GM19035 (cell line): Measurements from ENCODE around the gene PPP5C.
A peak's percentile ranks its signal among the peaks of the same experiment; 100 is the strongest.
"Not testable (repeated sequence)": the region's sequence is repeated elsewhere in the genome, so short reads cannot be mapped to it uniquely, and the experiment has no call there.

Experiments used
- ATAC-seq: cut with Tn5 transposase; IDR thresholded peaks from one replicate; pipeline ENCODE4 v1.9.1; 2021; ENCODE audit not compliant: unreplicated experiment

The PPP5C gene, protein sequence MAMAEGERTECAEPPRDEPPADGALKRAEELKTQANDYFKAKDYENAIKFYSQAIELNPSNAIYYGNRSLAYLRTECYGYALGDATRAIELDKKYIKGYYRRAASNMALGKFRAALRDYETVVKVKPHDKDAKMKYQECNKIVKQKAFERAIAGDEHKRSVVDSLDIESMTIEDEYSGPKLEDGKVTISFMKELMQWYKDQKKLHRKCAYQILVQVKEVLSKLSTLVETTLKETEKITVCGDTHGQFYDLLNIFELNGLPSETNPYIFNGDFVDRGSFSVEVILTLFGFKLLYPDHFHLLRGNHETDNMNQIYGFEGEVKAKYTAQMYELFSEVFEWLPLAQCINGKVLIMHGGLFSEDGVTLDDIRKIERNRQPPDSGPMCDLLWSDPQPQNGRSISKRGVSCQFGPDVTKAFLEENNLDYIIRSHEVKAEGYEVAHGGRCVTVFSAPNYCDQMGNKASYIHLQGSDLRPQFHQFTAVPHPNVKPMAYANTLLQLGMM

DNA sequence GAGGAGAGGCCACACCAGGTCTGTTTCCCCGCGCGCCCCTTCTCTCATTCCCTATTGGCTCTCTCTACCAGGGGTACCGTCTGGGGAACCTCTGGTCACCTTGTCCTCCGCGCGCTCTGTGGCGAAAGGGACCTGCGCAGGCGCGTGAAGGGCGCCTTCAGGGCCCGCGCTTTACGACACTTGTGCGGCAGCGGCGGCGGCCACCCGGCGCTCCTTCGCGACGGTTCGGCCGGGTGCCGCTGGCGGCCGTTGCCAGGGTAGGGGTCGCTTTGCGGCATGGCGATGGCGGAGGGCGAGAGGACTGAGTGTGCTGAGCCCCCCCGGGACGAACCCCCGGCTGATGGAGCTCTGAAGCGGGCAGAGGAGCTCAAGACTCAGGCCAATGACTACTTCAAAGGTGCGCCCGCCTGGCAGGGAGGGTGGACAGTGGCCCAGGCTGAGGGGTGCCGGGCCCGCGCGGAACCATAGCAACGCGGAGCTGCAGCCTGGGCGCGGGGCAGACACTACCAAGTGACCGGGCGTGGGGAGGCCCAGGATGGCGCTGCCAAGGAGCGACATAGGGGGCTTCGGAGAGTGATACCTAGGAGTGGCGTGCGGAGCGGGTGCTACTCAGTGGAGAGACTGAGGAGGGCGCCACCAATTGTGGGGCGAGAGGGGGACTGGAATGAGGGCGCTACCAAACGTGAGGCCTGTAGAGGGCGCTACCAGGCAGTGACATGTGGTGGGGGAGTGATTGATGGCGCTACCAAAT, at the start of gene PPP5C:
Gene PPP5C, plus strand, starts transcription at position 267 of the 751 bp plus-strand sequence. Its CDS starts 10 bp downstream, at position 277.
- ATAC-seq, result peak; percentile 64

DNA sequence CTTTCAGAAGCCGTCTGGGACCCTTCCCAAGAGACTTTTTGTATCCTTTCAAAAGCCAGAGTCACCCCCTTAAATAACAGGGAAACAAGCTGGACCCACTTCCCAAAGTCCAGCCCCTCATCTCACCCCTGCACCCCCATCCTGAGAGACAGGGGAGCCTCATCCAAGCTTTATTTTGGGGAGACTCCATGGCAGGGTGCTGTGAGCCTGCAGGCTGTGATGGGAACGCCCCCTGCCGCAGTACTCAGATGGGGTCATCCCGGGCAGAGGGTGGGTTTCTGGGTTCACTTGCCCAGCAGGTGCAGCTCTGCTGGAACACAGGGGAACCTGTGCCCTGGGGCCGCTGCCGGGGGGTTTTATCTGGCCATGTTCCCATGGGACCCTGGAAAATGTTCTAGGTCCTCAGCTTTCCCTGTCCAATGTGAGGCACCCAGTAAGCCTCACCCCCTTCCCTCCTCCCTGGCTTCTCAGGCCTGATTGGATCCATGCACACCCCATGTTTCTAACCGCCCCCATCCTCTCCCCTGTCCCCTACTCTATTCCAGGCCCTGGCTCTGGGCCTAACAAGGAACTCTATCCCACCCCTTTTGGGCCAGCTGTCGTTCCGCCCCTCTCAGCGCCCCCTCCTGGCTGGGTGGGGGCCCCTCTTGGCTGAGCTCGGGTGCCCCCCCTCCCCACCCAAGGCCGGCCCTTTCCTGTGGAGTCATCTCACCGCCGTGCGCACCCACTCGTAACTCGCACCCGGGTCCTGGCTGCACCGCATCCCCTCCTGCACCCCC, 49.0 kb upstream of the PPP5C start:
- no peak for ATAC-seq

DNA sequence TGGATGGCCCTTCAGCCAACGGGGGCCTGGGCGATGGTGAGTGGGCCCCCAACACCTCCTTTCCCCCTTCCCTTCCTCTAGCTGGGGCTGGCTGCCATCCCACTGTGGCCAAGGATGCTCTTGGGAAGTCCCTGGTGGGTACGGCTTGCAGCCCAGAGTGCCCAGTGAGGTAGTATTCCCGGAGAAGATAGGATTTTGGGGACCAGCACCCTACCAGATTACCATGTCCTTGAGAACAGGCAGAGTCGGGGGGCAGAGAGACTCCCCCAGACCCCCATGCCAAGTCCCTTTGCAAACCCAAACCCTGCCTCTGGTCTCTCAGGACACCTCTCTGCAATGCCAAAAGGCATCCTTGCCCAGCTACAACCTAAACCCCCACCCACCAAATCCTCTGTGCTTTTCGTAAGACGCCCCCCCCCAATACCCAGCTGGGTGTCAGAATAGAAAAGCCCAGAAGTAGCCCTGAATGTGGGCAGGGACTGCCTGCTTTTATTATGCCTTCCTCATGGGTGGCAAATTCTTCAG, 48.3 kb upstream of the PPP5C start:
- no peak for ATAC-seq

DNA sequence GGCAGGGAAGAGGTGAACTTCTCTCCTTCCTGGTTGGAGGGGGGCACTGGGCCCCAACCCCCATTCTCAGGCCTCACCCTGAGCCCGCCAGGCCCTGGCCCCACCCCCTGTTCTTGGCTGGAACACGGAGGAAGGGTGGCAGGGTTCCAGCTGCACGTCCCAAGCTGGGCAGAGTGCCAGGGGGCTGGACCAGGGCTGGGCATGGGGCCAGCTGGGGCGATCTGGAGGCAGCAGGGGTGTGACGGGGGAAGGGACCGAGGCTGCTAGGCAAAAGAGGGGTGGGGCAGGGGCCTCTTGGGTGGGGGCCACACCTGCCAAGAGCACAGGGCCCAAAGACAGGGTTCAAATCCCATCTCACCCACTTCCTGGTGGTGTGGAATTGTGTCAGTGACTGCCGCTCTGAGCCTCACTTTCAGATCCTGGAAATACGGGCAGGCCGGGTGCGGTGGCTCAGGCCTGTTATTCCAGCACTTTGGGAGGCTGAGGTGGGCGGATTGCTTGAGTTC, 47.8 kb upstream of the PPP5C start:
- ATAC-seq, result no peak

DNA sequence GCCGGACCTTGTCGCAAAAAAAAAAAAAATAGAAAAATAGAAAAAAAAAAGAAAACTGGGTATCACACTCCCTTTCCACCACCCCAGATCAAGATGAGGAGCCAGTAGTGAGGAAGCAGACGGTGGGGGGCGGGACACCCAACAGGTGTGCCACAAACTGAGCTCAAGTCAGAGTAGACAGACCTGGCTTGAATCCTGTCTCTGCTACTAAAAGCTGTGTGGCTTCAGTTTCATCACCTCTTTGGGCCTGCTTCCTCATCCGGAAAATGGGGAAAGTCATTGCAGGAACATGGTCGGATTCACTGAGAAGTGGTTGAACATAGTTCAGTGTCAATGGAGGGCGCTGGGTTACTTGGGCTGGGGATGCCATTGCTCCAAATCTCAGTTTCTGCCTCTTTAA, 47.2 kb upstream of the PPP5C start:
- ATAC-seq, result no peak

DNA sequence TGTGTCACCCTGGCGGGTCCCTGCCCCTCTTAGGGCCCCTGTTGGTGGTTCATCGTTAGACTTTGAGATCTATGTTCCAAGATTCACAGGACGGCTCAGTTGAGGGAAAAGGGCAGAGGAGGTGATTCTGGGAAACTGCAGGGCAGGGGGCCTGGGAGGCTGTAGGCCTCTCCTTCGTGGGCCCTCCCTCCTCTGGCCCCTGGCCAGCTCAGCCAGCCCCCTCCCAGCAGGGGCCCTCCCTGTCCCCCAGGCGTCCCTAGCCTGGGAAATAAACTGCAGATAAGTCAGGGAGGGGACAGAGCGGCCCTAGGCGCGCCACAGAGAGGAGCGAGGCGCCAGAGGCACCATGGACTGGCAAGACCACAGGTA, 43.6 kb upstream of the PPP5C start:
- ATAC-seq, result no peak

DNA sequence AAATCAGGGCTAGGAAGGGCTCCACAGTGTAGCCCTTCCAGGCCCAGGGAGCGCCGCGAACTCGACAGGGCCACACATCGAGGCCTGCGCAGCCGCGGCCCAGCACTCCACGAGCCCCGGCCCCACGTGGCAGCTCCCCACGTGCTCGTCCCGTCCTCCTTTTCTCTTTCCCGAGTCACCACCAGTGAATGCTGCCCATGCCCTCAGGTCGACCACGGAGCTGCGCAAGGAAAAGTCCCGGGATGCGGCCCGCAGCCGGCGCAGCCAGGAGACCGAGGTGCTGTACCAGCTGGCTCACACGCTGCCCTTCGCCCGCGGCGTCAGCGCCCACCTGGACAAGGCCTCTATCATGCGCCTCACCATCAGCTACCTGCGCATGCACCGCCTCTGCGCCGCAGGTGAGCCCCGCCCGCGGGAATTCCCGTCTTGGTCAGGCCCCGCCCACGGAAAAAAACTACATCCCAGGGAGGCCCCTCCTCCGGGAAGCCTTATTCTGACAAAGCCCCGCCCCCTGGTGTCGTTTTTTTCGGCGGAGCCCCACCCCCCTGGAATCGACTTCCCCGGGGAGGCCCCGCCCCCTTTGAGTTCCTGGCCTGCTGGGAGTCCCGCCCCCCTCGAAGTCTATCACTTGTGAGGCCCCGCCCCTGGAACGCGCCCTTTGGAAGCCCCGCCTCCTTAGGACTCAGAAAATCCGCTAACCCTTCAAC, 43.0 kb upstream of the PPP5C start:
- no peak for ATAC-seq

DNA sequence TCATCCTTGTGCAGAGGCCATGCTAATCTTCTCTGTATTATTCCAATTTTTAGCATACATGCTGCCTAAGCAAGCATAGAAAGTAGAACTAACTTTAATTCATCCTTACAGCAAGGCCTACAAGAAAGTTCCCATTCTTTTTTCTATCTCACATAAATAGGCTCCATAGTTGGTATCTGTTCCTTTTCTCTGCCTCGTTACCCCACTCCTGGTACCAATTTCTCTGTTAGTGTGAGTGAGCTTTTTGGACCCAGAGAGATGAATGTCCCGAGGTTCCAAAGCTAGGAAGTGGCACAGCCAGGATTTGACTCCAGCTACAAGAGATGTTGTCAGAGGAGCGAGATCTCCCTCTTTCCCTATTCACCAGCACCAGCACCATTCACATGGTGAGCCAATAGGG, 40.4 kb upstream of the PPP5C start:
- ATAC-seq, result no peak

DNA sequence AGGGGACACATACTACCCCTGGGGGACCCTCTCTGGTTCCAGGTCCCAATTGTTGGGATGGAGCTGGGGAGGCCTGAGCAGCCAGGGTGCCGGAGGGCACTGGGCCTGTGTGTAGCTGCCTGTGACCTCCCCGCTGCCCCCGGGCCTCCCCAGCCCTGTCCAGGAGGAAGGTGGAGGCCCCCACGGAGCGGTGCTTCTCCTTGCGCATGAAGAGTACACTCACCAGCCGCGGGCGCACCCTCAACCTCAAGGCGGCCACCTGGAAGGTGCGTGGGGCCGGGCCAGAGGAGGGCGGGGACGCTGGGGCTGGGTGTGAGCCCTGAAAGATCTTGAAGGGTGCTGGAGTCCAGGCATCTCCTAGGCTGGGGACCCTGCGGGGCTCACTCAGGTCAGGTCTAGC, 38.4 kb upstream of the PPP5C start:
- no peak for ATAC-seq

DNA sequence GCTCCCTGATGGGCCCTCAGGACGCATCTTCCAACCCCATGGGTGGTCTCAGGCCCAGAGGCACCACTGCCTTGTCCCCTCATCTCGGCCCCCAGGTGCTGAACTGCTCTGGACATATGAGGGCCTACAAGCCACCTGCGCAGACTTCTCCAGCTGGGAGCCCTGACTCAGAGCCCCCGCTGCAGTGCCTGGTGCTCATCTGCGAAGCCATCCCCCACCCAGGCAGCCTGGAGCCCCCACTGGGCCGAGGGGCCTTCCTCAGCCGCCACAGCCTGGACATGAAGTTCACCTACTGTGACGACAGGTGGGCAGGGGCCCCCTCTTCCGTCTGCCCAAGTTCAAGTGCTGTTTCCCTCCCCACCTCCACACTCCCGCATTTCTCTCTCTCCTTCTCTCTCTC, 37.8 kb upstream of the PPP5C start:
- no peak for ATAC-seq

DNA sequence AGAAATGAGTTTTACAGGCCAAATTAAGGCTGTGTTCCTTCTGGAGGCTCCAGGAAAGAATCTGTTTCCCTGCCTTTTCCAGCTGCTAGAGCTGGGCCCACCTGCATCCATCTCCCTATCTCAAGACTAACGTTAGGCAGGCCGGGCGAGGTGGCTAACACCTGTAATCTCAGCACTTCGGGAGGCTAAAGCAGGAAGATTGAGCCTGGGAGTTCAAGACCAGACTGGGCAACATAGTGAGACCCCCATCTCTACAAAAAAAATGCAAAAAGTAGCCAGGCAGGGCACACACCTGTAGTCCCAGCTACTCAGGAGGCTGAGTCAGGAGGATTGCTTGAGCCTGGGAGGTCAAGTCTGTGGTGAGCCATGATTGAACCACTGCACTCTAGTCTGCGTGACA, 35.4 kb upstream of the PPP5C start:
- ATAC-seq, result no peak

DNA sequence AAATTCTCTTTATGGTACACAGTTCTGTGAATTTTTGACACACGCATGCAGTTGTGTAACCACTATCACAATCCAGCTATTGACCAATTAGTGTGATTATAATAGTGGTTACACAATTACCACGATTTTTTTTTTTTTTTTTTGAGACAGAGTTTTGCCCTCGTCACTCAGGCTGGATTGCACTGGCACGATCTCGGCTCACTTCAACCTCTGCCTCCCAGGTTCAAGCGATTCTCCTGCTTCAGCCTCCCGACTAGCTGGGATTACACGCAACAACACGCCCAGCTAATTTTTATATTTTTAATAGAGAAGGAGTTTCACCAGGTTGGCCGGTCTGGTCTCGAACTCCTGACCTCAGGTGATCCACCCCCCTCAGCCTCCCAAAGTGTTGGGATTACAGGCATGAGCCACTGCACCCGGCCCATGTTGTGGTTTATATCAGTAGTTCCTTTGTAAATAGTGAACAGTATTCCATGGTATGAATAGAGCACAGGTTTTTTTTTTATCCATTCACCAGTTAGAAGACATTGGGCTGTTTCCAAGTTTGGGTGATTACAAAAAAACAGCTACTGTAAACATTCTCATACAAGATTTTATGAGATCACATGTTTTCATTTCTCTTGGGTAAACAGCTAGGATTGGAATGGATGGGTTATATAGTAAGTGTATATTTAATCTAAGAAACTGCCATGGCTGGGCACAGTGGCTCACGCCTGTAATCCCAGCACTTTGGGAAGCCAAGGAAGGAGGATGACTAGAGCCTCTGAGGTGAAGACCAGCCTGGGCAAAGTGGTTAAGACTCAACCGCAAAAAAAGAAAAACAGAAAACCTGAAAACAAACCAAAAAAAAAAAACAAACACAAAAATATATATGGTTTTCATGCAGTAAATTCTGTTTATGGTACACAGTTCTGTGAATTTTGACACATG, 33.1 kb upstream of the PPP5C start:
- ATAC-seq, result not testable (repeated sequence)

DNA sequence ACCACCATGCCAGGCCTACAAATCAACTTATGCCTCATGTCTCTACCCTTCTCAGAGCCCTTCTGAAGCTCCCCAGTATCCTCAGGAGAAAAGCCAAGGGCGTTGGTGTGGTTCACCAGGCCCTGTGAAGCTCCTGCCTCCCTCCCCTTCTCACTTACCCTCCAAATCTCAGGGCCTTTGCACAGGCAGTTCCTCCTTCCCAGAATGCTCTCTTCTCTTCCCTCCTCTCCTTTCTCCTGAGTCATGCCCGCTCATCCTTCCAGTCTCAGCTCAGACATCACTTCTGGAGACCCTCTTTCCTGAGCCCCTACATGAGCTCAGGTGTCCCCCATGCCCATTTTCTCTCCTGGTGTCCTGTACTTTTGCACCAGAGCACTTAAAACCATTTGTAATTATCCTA, 29.5 kb upstream of the PPP5C start:
- no peak for ATAC-seq

DNA sequence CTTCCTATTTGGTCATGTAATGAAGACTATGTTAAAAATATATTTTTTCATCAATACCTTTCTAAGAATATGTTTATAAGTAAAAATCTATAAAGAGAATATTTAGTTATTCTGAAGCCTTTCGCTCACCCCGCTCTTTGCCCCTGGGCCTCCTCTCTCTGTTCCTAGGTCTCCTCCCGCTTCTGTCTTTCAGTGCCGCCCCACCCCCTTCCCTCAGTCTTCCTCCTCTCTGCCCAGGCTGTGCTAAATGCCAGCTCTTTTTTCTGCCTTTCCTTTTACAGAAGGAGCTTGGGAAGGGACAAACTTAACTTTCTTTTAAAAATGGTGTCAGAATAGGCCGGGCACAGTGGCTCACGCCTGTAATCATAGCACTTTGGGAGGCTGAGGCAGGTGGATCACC, 27.3 kb upstream of the PPP5C start:
- ATAC-seq, result no peak

DNA sequence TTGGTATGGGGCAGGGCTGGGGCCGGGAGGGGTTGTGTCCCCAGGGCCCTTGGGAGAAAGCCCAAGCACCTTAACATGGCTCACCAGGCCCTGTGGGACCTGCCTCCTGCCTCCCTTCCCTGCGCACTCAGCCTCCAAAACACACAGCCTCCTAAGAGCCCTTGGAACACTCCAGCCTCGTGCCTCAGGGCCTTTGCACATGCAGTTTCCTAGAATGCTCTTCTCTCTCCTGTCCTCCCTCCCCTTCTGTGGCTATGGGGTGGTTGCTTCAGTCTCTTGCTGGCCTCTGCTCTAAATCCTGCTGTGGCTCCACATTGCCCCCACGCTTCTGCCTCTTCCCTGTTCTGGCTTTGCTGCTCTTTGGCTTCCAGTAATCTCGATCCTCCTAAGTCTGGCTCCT, 26.3 kb upstream of the PPP5C start:
- ATAC-seq, result no peak

DNA sequence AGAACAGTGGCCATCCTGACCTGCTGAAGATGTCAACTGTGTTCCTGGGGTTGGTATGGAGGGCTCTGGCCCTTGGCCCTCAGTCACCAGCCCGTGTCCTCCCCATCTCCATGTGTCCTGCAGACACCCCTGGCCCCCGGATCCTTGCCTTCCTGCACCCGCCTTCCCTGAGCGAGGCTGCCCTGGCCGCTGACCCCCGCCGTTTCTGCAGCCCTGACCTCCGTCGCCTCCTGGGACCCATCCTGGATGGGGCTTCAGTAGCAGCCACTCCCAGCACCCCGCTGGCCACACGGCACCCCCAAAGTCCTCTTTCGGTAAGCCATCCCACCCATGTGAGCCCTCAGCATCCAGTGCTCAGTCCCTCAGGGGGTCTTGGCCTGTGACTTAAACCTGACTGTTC, 25.2 kb upstream of the PPP5C start:
- ATAC-seq, result no peak

DNA sequence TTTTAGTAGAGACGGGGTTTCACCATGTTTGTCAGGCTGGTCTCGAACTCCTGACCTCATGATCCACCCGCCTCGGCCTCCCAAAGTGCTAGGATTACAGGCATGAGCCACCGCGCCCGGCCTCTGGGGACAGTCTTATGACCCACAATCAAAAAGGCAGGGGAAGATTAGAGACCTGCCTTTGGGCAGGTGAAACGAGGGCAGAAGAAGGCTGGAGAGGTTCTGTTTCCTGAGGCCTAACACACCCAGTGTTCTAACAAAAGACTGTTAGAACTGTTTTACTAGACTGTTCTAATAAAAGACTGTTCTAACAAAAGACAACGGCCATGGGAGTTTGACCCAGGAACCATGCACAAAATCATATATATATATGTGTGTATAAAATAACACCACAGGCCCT, 23.7 kb upstream of the PPP5C start:
- not testable (repeated sequence) for ATAC-seq

DNA sequence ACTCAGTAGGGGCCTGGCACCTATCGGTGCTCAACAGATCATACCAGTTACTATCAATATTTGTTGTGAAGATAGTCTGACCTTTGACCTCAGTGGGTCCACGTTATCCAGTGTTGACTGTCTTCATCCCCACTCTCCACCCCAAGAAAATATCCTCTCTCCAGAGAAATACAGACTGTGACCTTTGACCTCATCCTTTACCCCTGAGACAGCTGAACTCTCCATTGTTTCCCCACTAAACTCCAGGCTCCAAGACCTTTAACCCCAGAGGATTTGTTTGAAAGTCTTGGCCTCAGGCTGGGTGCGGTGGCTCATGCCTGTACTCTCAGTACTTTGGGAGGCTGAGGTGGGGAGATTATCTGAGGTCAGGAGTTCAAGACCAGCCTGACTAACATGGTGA, 22.6 kb upstream of the PPP5C start:
- ATAC-seq, result no peak

DNA sequence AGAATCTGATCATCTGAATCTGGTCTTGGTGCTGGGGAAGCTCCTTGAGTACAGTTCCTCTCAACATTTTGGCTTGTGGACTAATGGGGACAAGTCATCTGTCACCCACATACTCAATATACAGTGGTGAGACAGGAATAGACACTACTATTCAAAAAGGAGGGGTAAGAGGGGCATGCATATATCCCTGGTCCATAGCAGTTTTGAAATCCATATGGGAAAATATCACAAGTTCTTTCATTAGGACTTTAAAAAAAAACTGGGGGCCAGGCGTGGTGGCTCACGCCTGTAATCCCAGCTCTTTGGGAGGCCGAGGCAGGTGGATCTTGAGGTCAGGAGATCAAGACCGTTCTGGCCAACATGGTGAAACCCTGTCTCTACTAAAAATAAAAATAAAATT, 20.3 kb upstream of the PPP5C start:
- no peak for ATAC-seq
